HCT116 (cell line): Measurements from ENCODE around the gene ATP8B4. TPM values are rescaled to one million over a fixed set of nuclear protein-coding genes. Genes with fewer than 3 reads are reported as not detected.

Experiments
- ATAC-seq: fragments of 200-7000 bp; cut with Tn5 transposase; 2 replicates; pipeline ENCODE4 v1.9.1; 2020; ENCODE audit warnings: mild to moderate bottlenecking, moderate library complexity
- BruUV-seq: library from RNA; stranded (reverse); fragments of 400-500 nt; replicated peaks from 2 replicates; lab custom pipeline; 2021; lab: Mats Ljungman, UMichigan
- CTCF ChIA-PET: fragments of 300-600 bp; sonication (Branson Sonifier 250); formaldehyde crosslinking; loops from one replicate; lab custom pipeline; 2021; ENCODE audit warnings: antibody characterized with exemption; lab: Charles Lee
- POLR2A ChIA-PET: fragments of 300-600, 350-600 bp; sonication (Branson Sonifier 250); formaldehyde crosslinking; loops from one replicate; lab custom pipeline; 2021; ENCODE audit warnings: antibody characterized with exemption; lab: Charles Lee
- RAD21 ChIA-PET, 2 experiments: fragments of 300-600 bp; sonication (Branson Sonifier 250); formaldehyde crosslinking; loops; one replicate each; lab custom pipeline; 2023; ENCODE audit warnings: low total read pairs in 2 of 2; ENCODE audit not compliant: uncharacterized antibody in 2 of 2, unreplicated experiment in 2 of 2, low non-redundant PET in 1 of 2; lab: Charles Lee
- DNase-seq: peaks from one replicate; pipeline ENCODE4 v3.0.0-alpha.2; 2010; ENCODE audit warnings: low read depth, low spot score
- H2AFZ ChIP-seq: fragments of 200-600 bp; shearing (Covaris generic), sonication (generic); 2 replicates; pipeline ENCODE4 v1.6.1; 2017; ENCODE audit warnings: low read depth, mixed run types, mixed read lengths, antibody characterized with exemption, low read length; ENCODE audit not compliant: poor library complexity, severe bottlenecking
- H3K27ac ChIP-seq: 2 replicates; pipeline ENCODE4 v1.5.1; 2012; ENCODE audit warnings: low read depth, low read length
- H3K27me3 ChIP-seq: fragments of 200-600 bp; sonication (generic); 2 replicates; pipeline ENCODE4 v1.6.1; 2016; ENCODE audit warnings: mixed run types, low read length, mixed read lengths; ENCODE audit not compliant: insufficient read depth
- H3K36me3 ChIP-seq, 2 experiments: fragments of 200-500 bp in 1 of 2; fragments of 200-600 bp in 1 of 2; sonication (Bioruptor generic) in 1 of 2; sonication (generic) in 1 of 2; 2 replicates each; pipeline versions ENCODE4 v1.5.1 to v1.6.1; 2014 to 2016; ENCODE audit warnings: low read length in 2 of 2, inconsistent platforms in 1 of 2, mixed read lengths in 1 of 2, mixed run types in 1 of 2; ENCODE audit not compliant: insufficient read depth in 2 of 2, control insufficient read depth in 1 of 2
- H3K4me1 ChIP-seq, 2 experiments: fragments of 200-600 bp in 1 of 2; sonication (generic) in 1 of 2; 2 replicates each; pipeline versions ENCODE4 v1.5.1 to v1.6.1; 2012 to 2017; ENCODE audit warnings: low read length in 2 of 2, inconsistent platforms in 1 of 2, mild to moderate bottlenecking in 1 of 2, mixed read lengths in 1 of 2, mixed run types in 1 of 2, moderate library complexity in 1 of 2; ENCODE audit not compliant: insufficient read depth in 2 of 2, control insufficient read depth in 1 of 2
- H3K4me2 ChIP-seq: fragments of 200-600 bp; sonication (generic); 2 replicates; pipeline ENCODE4 v1.6.1; 2017; ENCODE audit warnings: mixed run types, low read length, mixed read lengths
- H3K4me3 ChIP-seq, 2 experiments: fragments of 200-600 bp in 1 of 2; sonication (generic) in 1 of 2; replicated peaks in 1 of 2; 2 replicates each; pipeline ENCODE4 v1.5.1; 2011 to 2016; ENCODE audit warnings: low read length in 2 of 2, control low read depth in 1 of 2, low read depth in 1 of 2, mild to moderate bottlenecking in 1 of 2, mixed read lengths in 1 of 2, mixed run types in 1 of 2
- H3K79me2 ChIP-seq: fragments of 200-600 bp; sonication (generic); 2 replicates; pipeline ENCODE4 v1.6.1; 2017; ENCODE audit warnings: mild to moderate bottlenecking, mixed run types, low read length, moderate library complexity, mixed read lengths; ENCODE audit not compliant: insufficient read depth
- H3K9ac ChIP-seq: fragments of 200-600 bp; sonication (generic); 2 replicates; pipeline ENCODE4 v1.6.1; 2016; ENCODE audit warnings: low read length, mixed read lengths
- H3K9me2 ChIP-seq: fragments of 200-600 bp; sonication (generic), shearing (Covaris generic); 2 replicates; pipeline ENCODE4 v1.6.1; 2017; ENCODE audit warnings: mixed run types, mild to moderate bottlenecking, moderate library complexity; ENCODE audit not compliant: insufficient read depth
- H3K9me3 ChIP-seq, 2 experiments: fragments of 200-500 bp in 1 of 2; fragments of 200-600 bp in 1 of 2; sonication (Bioruptor generic) in 1 of 2; sonication (generic) in 1 of 2; 2 replicates each; pipeline ENCODE4 v1.6.1; 2014 to 2017; ENCODE audit warnings: low read length in 2 of 2, mixed read lengths in 2 of 2, inconsistent platforms in 1 of 2, low read depth in 1 of 2, mild to moderate bottlenecking in 1 of 2, mixed run types in 1 of 2, moderate library complexity in 1 of 2; ENCODE audit not compliant: control insufficient read depth in 1 of 2, insufficient read depth in 1 of 2
- H4K20me1 ChIP-seq: fragments of 200-600 bp; sonication (generic), shearing (Covaris generic); 2 replicates; pipeline ENCODE4 v1.6.1; 2017; ENCODE audit warnings: mixed run types, mild to moderate bottlenecking, moderate library complexity; ENCODE audit not compliant: insufficient read depth
- ATF3 ChIP-seq: IDR thresholded peaks from 2 replicates; pipeline ENCODE4 v1.6.1; 2012
- CBX3 ChIP-seq: IDR thresholded peaks from 2 replicates; pipeline ENCODE4 v1.6.1; 2012; ENCODE audit warnings: low read depth
- CEBPB ChIP-seq: IDR thresholded peaks from 2 replicates; pipeline ENCODE4 v1.6.1; 2012; ENCODE audit warnings: low read depth
- ELF1 ChIP-seq: IDR thresholded peaks from 2 replicates; pipeline ENCODE4 v1.6.1; 2012; ENCODE audit warnings: low read depth, borderline replicate concordance
- EZH2 ChIP-seq: fragments of 200-600 bp; sonication (generic); IDR thresholded peaks from 2 replicates; pipeline ENCODE4 v1.6.1; 2017; ENCODE audit warnings: antibody characterized with exemption, mixed run types
- EZH2phosphoT487 ChIP-seq: fragments of 200-600 bp; IDR thresholded peaks from 2 replicates; pipeline ENCODE4 v1.6.1; 2018; ENCODE audit warnings: antibody characterized with exemption, borderline replicate concordance
- FOSL1 ChIP-seq: IDR thresholded peaks from 2 replicates; pipeline ENCODE4 v1.6.1; 2012; ENCODE audit warnings: low read depth
- JUND ChIP-seq: IDR thresholded peaks from 2 replicates; pipeline ENCODE4 v1.6.1; 2012
- POLR2AphosphoS5 ChIP-seq: IDR thresholded peaks from 2 replicates; pipeline ENCODE4 v1.6.1; 2011; ENCODE audit warnings: mild to moderate bottlenecking, low read depth, low read length, moderate library complexity
- RAD21 ChIP-seq: IDR thresholded peaks from 2 replicates; pipeline ENCODE4 v1.6.1; 2012; ENCODE audit warnings: low read depth, mild to moderate bottlenecking
- SIN3A ChIP-seq: IDR thresholded peaks from 2 replicates; pipeline ENCODE4 v1.6.1; 2012; ENCODE audit warnings: low read depth
- SRF ChIP-seq: IDR thresholded peaks from 2 replicates; pipeline ENCODE4 v1.6.1; 2012; ENCODE audit warnings: low read depth
- ZNF274 ChIP-seq: fragments of 200-500 bp; sonication (Bioruptor generic); IDR thresholded peaks from 2 replicates; pipeline ENCODE4 v1.6.1; 2014; ENCODE audit warnings: mild to moderate bottlenecking, low read depth, low read length, inconsistent platforms
- intact Hi-C: fragments of 100-400 bp; cut with micrococcal nuclease; formaldehyde crosslinking; loops from 2 replicates; pipeline ENCODE4 v1.10.0; 2022
- total RNA-seq: library from RNA; stranded (reverse); gene quantifications from one replicate; pipeline ENCODE4 v1.2.1, GENCODE V29; 2021; ENCODE audit not compliant: unreplicated experiment
- TF ChIP-seq, protein P1 (sequence below): IDR thresholded peaks from 2 replicates; pipeline ENCODE4 v1.6.1; 2012; ENCODE audit warnings: low read depth
- TF ChIP-seq, protein P2 (sequence below), 3 experiments: fragments of 200-600 bp in 1 of 3; sonication (generic) in 1 of 3; IDR thresholded peaks in 2 of 3; conservative IDR thresholded peaks in 1 of 3; 2 replicates each; pipeline ENCODE4 v1.5.1; 2012 to 2017; ENCODE audit warnings: low read depth in 2 of 3, low read length in 2 of 3, antibody characterized with exemption in 1 of 3, borderline replicate concordance in 1 of 3, control low read depth in 1 of 3, mild to moderate bottlenecking in 1 of 3, mixed read lengths in 1 of 3, mixed run types in 1 of 3, moderate library complexity in 1 of 3; ENCODE audit not compliant: insufficient read depth in 1 of 3
- TF ChIP-seq, protein P3 (sequence below): IDR thresholded peaks from 2 replicates; pipeline ENCODE4 v1.6.1; 2012

Gene ATP8B4
- total RNA-seq, 1 experiment from 2014 or later = 0.25 TPM

DNA sequence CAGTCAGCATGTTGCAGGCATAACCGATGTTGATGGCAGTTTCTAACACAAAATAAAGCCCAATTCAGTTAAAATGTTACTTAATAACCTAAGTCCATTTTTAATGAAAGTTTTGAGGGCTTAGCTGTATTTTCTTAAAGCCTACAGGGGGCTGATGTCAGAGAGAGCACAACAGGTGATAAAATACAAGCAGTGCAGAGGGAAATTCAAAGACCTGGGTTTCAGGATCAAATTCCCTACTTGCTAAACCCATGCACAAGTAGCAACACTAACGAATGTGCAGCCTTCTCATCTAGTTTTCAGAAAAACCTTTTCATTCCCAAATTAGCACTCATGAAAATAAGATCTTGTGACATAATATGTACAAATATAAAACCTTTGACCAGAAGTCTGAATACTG is 202.0 kb downstream of the ATP8B4 start:
- intact Hi-C loops = no loop called here
- Histone ChIP-seq H3K79me2 (no peaks in the 10 kb centered on the region), H3K27ac (no peak overlapping the region), H3K4me3 (no peak overlapping the region), H3K27me3 (no peaks in the 10 kb centered on the region), H3K9ac (no peak overlapping the region), H3K36me3 (no peaks in the 10 kb centered on the region), H2AFZ (no peak overlapping the region), H3K9me2 (no peaks in the 10 kb centered on the region), H4K20me1 (no peaks in the 10 kb centered on the region), H3K9me3 (no peaks in the 10 kb centered on the region), H3K4me1 (no peaks in the 10 kb centered on the region), H3K4me2 (no peak overlapping the region)
- no peak for ATAC-seq
- no TSS peak for BruUV-seq
- DNase-seq = no peak
- RAD21 ChIA-PET = no interaction called here
- POLR2A ChIA-PET = no interaction called here
- TF ChIP-seq SIN3A (no peak), CEBPB (no peak), EZH2phosphoT487 (no peak), RAD21 (no peak), POLR2AphosphoS5 (no peak), EZH2 (no peak), ATF3 (no peak), ZNF274 (no peak), FOSL1 (no peak), SRF (no peak), JUND (no peak), CBX3 (no peak), ELF1 (no peak)
- TF ChIP-seq, protein P1, sequence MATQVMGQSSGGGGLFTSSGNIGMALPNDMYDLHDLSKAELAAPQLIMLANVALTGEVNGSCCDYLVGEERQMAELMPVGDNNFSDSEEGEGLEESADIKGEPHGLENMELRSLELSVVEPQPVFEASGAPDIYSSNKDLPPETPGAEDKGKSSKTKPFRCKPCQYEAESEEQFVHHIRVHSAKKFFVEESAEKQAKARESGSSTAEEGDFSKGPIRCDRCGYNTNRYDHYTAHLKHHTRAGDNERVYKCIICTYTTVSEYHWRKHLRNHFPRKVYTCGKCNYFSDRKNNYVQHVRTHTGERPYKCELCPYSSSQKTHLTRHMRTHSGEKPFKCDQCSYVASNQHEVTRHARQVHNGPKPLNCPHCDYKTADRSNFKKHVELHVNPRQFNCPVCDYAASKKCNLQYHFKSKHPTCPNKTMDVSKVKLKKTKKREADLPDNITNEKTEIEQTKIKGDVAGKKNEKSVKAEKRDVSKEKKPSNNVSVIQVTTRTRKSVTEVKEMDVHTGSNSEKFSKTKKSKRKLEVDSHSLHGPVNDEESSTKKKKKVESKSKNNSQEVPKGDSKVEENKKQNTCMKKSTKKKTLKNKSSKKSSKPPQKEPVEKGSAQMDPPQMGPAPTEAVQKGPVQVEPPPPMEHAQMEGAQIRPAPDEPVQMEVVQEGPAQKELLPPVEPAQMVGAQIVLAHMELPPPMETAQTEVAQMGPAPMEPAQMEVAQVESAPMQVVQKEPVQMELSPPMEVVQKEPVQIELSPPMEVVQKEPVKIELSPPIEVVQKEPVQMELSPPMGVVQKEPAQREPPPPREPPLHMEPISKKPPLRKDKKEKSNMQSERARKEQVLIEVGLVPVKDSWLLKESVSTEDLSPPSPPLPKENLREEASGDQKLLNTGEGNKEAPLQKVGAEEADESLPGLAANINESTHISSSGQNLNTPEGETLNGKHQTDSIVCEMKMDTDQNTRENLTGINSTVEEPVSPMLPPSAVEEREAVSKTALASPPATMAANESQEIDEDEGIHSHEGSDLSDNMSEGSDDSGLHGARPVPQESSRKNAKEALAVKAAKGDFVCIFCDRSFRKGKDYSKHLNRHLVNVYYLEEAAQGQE = no peak
- TF ChIP-seq, protein P2, sequence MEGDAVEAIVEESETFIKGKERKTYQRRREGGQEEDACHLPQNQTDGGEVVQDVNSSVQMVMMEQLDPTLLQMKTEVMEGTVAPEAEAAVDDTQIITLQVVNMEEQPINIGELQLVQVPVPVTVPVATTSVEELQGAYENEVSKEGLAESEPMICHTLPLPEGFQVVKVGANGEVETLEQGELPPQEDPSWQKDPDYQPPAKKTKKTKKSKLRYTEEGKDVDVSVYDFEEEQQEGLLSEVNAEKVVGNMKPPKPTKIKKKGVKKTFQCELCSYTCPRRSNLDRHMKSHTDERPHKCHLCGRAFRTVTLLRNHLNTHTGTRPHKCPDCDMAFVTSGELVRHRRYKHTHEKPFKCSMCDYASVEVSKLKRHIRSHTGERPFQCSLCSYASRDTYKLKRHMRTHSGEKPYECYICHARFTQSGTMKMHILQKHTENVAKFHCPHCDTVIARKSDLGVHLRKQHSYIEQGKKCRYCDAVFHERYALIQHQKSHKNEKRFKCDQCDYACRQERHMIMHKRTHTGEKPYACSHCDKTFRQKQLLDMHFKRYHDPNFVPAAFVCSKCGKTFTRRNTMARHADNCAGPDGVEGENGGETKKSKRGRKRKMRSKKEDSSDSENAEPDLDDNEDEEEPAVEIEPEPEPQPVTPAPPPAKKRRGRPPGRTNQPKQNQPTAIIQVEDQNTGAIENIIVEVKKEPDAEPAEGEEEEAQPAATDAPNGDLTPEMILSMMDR (IDR thresholded peaks at IDR 0.05 in 2 of 3, conservative IDR thresholded peaks at IDR 0.05 in 1 of 3; ENCODE audit: borderline replicate concordance in 1 of 3, insufficient read depth in 1 of 3, low read depth in 2 of 3, low read length in 2 of 3) = no peak
- TF ChIP-seq, protein P3, sequence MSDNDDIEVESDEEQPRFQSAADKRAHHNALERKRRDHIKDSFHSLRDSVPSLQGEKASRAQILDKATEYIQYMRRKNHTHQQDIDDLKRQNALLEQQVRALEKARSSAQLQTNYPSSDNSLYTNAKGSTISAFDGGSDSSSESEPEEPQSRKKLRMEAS = no peak
- CTCF ChIA-PET = no interaction called here
